Panc1 (cell line): ENCODE measurements around the gene SUPT3H. TPM values are rescaled to one million over a fixed set of nuclear protein-coding genes. Genes with fewer than 3 reads are reported as not detected.

ENCODE experiments used
- ATAC-seq: fragments of 200-7000 bp; cut with Tn5 transposase; 2 replicates; pipeline ENCODE4 v1.9.1; 2020; ENCODE audit warnings: mild to moderate bottlenecking, moderate library complexity
- BruUV-seq: library from RNA; stranded (reverse); fragments of 400-500 nt; replicated peaks from 2 replicates; lab custom pipeline; 2021; lab: Mats Ljungman, UMichigan
- CTCF ChIA-PET: fragments of 300-600 bp; sonication (Branson Sonifier 250); formaldehyde crosslinking; loops from one replicate; lab custom pipeline; 2022; ENCODE audit warnings: antibody characterized with exemption; lab: Charles Lee
- POLR2A ChIA-PET: fragments of 300-600 bp; sonication (Branson Sonifier 250); formaldehyde crosslinking; loops from one replicate; lab custom pipeline; 2022; ENCODE audit warnings: antibody characterized with exemption; lab: Charles Lee
- DNase-seq: peaks from one replicate; pipeline ENCODE4 v3.0.0-alpha.2; 2010; ENCODE audit warnings: low read depth, low spot score
- H3K27ac ChIP-seq: 2 replicates; pipeline ENCODE4 v1.5.1; 2011; ENCODE audit warnings: mild to moderate bottlenecking, low read length, inconsistent platforms
- H3K27me3 ChIP-seq: fragments of 200-500 bp; sonication (Bioruptor generic); 2 replicates; pipeline ENCODE4 v1.6.0; 2014; ENCODE audit warnings: low read length, inconsistent platforms; ENCODE audit not compliant: control insufficient read depth, insufficient read depth
- H3K36me3 ChIP-seq: fragments of 200-500 bp; sonication (Bioruptor generic); 2 replicates; pipeline ENCODE4 v1.5.1; 2014; ENCODE audit warnings: inconsistent platforms, mild to moderate bottlenecking, low read length, moderate library complexity; ENCODE audit not compliant: control insufficient read depth, insufficient read depth
- H3K4me1 ChIP-seq: 2 replicates; pipeline ENCODE4 v1.5.1; 2011; ENCODE audit warnings: inconsistent platforms, mild to moderate bottlenecking, low read length, moderate library complexity; ENCODE audit not compliant: control insufficient read depth, insufficient read depth
- H3K4me3 ChIP-seq, 2 experiments: 2 replicates each; pipeline ENCODE4 v1.5.1; 2011 to 2012; ENCODE audit warnings: low read depth in 2 of 2, low read length in 2 of 2, mild to moderate bottlenecking in 2 of 2, inconsistent platforms in 1 of 2, moderate library complexity in 1 of 2
- H3K9me3 ChIP-seq: fragments of 200-500 bp; sonication (Bioruptor generic); 2 replicates; pipeline ENCODE4 v1.5.1; 2014; ENCODE audit warnings: low read depth, mild to moderate bottlenecking, inconsistent platforms, low read length, moderate library complexity; ENCODE audit not compliant: control insufficient read depth, insufficient read depth
- POLR2AphosphoS5 ChIP-seq: IDR thresholded peaks from 2 replicates; pipeline ENCODE4 v1.6.1; 2012; ENCODE audit warnings: mild to moderate bottlenecking, low read depth, low read length, moderate library complexity
- SIN3A ChIP-seq: IDR thresholded peaks from 2 replicates; pipeline ENCODE4 v1.6.1; 2012; ENCODE audit warnings: low read depth, mild to moderate bottlenecking, low read length, moderate library complexity, borderline replicate concordance; ENCODE audit not compliant: insufficient read depth
- TCF7L2 ChIP-seq: IDR thresholded peaks from 2 replicates; pipeline ENCODE4 v1.6.1; 2011; ENCODE audit warnings: mild to moderate bottlenecking, low read depth, low read length, inconsistent platforms
- in situ Hi-C: cut with HindIII; loops from 2 replicates; pipeline ENCODE4 v1.10.0; 2016; ENCODE audit warnings: low sequenced_read_pairs, low pct_unique_long_range_greater_than_20kb
- intact Hi-C: fragments of 100-400 bp; cut with micrococcal nuclease; formaldehyde crosslinking; loops from one replicate; pipeline ENCODE4 v1.10.0; 2022; ENCODE audit not compliant: unreplicated experiment
- total RNA-seq: library from RNA; stranded (reverse); gene quantifications from one replicate; pipeline ENCODE4 v1.2.1, GENCODE V29; 2021; ENCODE audit not compliant: unreplicated experiment
- TF ChIP-seq, protein P1 (sequence below), 2 experiments: IDR thresholded peaks; 2 replicates each; pipeline ENCODE4 v1.6.1; 2011 to 2012; ENCODE audit warnings: low read depth in 2 of 2, control low read depth in 1 of 2, low read length in 1 of 2, mild to moderate bottlenecking in 1 of 2, moderate library complexity in 1 of 2; ENCODE audit not compliant: insufficient read depth in 1 of 2
- TF ChIP-seq, protein P2 (sequence below): fragments of 450-650 bp; IDR thresholded peaks from 2 replicates; pipeline ENCODE4 v1.5.1; 2017; ENCODE audit warnings: mild to moderate bottlenecking

The SUPT3H gene
- total RNA-seq, 1 experiment from 2014 or later: 11.0 TPM

- H3K27me3 ChIP-seq: no peaks in the 10 kb centered on the region
- H3K27ac ChIP-seq: no peak overlapping the region
- H3K36me3 ChIP-seq: no peaks in the 10 kb centered on the region
- ChIA-PET CTCF (no interaction called here), POLR2A (no interaction called here)
- H3K4me1 ChIP-seq: no peaks in the 10 kb centered on the region; the same call in 1 of the 2 replicates
- no peak overlapping the region for H3K4me3 ChIP-seq
- ATAC-seq: no peak
- TF ChIP-seq, protein P1, sequence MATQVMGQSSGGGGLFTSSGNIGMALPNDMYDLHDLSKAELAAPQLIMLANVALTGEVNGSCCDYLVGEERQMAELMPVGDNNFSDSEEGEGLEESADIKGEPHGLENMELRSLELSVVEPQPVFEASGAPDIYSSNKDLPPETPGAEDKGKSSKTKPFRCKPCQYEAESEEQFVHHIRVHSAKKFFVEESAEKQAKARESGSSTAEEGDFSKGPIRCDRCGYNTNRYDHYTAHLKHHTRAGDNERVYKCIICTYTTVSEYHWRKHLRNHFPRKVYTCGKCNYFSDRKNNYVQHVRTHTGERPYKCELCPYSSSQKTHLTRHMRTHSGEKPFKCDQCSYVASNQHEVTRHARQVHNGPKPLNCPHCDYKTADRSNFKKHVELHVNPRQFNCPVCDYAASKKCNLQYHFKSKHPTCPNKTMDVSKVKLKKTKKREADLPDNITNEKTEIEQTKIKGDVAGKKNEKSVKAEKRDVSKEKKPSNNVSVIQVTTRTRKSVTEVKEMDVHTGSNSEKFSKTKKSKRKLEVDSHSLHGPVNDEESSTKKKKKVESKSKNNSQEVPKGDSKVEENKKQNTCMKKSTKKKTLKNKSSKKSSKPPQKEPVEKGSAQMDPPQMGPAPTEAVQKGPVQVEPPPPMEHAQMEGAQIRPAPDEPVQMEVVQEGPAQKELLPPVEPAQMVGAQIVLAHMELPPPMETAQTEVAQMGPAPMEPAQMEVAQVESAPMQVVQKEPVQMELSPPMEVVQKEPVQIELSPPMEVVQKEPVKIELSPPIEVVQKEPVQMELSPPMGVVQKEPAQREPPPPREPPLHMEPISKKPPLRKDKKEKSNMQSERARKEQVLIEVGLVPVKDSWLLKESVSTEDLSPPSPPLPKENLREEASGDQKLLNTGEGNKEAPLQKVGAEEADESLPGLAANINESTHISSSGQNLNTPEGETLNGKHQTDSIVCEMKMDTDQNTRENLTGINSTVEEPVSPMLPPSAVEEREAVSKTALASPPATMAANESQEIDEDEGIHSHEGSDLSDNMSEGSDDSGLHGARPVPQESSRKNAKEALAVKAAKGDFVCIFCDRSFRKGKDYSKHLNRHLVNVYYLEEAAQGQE (IDR thresholded peaks at IDR 0.05; ENCODE audit: insufficient read depth in 1 of 2, low read depth in 2 of 2, low read length in 1 of 2): no peak
- TF ChIP-seq SIN3A (no peak), POLR2AphosphoS5 (no peak)
- TF ChIP-seq, protein P2, sequence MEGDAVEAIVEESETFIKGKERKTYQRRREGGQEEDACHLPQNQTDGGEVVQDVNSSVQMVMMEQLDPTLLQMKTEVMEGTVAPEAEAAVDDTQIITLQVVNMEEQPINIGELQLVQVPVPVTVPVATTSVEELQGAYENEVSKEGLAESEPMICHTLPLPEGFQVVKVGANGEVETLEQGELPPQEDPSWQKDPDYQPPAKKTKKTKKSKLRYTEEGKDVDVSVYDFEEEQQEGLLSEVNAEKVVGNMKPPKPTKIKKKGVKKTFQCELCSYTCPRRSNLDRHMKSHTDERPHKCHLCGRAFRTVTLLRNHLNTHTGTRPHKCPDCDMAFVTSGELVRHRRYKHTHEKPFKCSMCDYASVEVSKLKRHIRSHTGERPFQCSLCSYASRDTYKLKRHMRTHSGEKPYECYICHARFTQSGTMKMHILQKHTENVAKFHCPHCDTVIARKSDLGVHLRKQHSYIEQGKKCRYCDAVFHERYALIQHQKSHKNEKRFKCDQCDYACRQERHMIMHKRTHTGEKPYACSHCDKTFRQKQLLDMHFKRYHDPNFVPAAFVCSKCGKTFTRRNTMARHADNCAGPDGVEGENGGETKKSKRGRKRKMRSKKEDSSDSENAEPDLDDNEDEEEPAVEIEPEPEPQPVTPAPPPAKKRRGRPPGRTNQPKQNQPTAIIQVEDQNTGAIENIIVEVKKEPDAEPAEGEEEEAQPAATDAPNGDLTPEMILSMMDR: no peak
- H3K9me3 ChIP-seq: no peaks in the 10 kb centered on the region
- in situ Hi-C loops: no loop called here
- intact Hi-C loops: no loop called here
- DNase-seq: no peak
- BruUV-seq: no TSS peak
These were observed 259.0 kb downstream of the SUPT3H start for GRCh38 chr6:45118754-45119153.

- Histone ChIP-seq H3K9me3 (no peaks in the 10 kb centered on the region), H3K4me1 (no peaks in the 10 kb centered on the region; the same call in 1 of the 2 replicates), H3K27ac (no peak overlapping the region), H3K27me3 (no peaks in the 10 kb centered on the region), H3K36me3 (no peaks in the 10 kb centered on the region), H3K4me3 (no peak overlapping the region)
- in situ Hi-C loops: no loop called here
- TF ChIP-seq TCF7L2 (no peak), SIN3A (no peak), POLR2AphosphoS5 (no peak)
- TF ChIP-seq, protein P2: no peak
- TF ChIP-seq, protein P1 (IDR thresholded peaks at IDR 0.05; ENCODE audit: insufficient read depth in 1 of 2, low read depth in 2 of 2, low read length in 1 of 2): no peak
- no TSS peak for BruUV-seq
- POLR2A ChIA-PET: no interaction called here
- CTCF ChIA-PET: no interaction called here
- DNase-seq (no peak), ATAC-seq (no peak)
- intact Hi-C loops: no loop called here
These were observed 260.9 kb downstream of the SUPT3H start for GRCh38 chr6:45116714-45117410.
